ENCODE results near the gene MALL.
"Not testable (repeated sequence)": the region's sequence is repeated elsewhere in the genome, so short reads cannot be mapped to it uniquely, and the experiment has no call there.

Gene MALL

GRCh38 chr2:110120171-110121051, 4.8 kb upstream of the MALL start:
- DNase-seq = no peak

GRCh38 chr2:110116033-110116710, 550 bp upstream of the MALL start:
- DNase-seq = no peak

GRCh38 chr2:110114831-110115255, 779 bp downstream of the MALL start:
- DNase-seq = no peak

DNA sequence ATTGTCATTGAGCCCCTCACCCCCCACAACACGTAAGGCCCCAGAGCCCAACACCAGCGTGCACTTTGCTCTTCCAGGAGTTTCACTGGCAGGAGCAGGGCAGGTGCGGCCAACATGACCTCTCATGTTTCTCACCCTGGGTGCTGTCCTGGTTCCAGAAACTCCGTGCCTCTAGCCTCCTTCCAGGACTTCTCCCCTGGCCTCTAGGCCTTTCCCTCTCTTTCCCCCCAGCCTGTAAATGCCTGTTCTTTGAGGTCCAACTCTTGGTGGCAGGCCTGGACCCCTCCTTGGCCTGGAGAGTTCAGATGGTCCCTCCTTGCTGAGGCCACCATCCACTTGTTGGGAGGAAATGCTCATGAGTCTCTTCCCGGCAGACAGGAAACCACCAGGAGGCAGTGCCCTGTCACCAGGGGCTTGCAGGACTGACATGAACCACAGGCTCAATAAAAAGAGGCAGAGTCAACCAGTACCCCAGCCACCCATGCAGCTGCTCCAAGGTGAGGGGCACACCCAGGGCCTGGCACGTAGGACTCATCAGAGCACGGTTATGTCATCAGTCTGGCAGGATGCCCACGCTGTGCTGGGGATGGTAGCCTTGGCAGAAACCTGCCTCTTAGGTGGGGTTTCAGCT, 1.5 kb downstream of the MALL start:
- DNase-seq = no peak

GRCh38 chr2:110108291-110108690, 7.3 kb downstream of the MALL start:
- not testable (repeated sequence) for DNase-seq

- DNase-seq = no peak
Observed at GRCh38 chr2:110107092-110108079, 8.2 kb downstream of the MALL start.

DNA sequence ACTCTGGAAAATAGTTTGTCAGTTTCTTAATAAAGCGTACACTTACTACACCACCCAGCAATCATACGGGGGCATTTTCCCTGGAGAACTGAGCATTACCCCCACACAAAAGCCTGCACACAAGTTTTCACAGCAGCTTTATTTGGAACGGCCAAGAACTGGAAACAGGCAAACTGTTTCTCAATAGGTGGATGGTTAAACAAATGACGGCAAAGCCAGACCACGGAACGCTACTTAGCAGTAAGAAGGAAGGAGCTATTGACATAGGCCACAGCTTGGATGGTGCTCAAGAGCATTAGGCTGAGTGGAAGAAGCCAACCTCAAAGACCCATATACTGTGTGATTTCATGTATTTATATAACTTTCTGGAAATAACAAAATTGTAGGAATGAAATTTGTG, 9.0 kb downstream of the MALL start:
- DNase-seq = no peak

DNA sequence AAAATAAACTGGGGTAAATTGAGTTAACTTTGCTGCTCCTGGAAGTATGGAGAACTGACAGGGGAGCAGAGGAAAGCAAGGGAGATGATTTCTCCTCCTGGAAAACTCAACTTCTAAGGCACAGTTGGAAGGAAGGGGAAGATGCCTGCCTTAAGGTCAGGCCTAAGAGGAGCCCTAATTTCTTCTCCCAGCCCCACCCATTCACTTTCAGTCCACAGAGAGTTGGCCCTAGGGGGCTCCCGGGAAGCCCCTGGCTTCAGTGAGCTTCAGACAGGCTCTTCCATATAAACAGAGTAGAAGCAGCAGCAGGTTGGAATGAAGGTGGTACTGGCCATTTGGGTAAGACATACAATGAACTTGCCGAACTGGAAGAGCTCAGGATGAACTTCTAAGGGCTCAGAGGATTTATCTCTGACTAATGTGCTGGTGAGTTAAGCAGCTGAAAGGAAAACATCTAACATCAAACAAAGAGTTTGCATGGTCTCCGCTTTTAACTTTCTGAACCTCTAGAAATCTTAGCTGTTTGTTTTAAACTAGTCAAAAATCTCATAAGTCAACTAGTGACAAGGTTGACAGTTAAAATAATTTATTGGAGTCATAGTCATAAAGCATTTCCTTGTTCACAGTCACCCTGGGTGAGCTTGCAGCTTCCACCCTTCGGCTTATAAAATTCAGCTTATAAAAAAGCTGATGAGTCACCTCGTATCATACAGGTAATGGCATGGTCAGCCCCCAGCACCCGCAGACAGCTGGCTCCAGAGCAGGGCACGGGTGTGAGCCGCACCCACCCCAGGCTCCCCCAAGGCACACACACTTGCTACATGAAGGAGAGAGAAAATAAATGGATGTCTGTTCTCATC, 9.8 kb downstream of the MALL start:
- DNase-seq = no peak

- DNase-seq = no peak
Observed at GRCh38 chr2:110105183-110105582, 10.4 kb downstream of the MALL start.

GRCh38 chr2:110104025-110104771, 11.4 kb downstream of the MALL start:
- no peak for DNase-seq

DNA sequence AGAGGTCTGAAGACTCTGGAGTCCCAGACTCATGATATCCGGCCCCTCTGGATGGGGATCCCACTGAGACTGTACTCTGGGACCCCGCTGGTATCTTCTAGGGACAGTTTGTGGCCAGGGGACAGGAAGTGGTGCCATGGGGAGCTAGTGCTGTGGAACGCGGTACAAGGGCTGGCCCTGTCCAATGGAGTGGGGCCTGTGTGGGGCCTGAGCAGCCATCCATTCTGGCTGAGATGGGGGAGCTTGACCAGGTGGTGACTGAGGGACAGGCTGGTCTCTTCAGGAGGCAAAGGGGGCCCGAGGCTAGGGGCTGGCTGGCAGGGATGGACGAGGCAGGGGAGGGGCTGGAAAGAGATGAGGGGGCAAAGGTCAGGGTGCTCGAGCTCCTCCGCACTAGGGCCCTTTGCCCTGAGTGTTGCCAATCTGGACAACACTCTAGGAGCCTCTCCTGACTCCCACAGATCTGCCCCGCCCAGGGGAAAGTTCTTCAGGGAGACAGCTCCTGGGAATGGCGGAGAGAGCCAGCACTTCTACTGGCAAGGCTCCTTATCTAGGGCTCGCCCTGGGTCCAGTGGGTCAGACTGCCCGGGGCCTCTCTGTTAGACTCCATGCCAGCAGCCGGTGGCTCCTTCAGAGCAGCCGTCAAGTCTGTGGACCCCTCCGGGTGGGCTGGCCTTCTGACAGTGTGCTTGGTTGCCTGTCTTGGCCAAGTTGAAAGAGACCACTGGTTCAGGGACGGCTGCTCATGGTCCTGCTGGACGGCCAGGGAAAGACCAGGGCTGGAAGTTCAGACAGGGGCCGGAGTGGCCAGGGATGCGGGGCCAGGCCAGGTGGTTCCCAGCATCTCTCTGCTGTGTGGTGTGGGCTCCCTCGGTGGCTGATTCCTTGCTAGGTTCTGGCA, 12.3 kb downstream of the MALL start:
- DNase-seq = no peak

- no peak for DNase-seq
Observed at GRCh38 chr2:110101901-110102803, 13.5 kb downstream of the MALL start.

- peak in 1 of 2 experiments; percentile 21 for DNase-seq
Observed at GRCh38 chr2:110101280-110101844, 14.3 kb downstream of the MALL start.

DNA sequence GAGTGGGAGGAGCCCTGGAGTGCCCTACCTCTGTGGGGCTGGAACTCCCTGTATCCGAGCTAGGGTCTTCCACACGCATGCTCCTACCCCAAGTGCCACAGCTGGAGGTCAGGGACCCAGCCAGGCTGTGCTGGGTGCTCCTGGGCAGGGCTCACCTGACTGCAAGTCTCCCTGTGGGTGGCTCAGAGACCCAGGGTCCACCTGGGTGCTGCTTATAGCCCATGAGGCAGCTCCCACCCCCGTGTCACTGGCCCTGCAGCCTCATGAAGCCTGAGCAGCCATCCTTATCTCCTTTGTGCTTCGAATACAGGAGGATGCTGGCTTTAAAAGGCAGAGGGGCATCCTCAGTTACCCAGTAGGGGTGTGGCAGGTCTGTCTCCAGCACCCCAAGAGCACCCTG, 14.7 kb downstream of the MALL start:
- not testable (repeated sequence) for DNase-seq

DNA sequence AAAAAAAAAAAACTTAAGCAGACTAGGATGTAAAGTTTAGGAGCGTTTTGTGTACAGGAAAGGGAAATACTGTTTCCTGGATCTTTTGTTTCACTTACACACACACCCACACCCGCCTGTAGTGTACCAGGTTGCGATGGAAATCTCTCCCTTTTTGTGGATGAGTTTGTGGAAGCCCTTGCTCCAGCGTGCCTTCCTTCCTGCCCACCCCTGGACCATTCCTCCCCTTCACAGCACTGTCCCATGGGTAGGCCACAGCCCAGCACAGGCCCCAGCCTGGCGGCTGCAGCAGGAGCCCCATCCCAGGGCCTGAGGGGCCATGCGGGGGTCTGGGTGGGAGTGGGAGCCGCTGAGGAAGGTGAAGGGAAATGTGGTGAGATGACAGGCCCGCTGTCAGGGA, 15.1 kb downstream of the MALL start:
- DNase-seq = no peak

DNA sequence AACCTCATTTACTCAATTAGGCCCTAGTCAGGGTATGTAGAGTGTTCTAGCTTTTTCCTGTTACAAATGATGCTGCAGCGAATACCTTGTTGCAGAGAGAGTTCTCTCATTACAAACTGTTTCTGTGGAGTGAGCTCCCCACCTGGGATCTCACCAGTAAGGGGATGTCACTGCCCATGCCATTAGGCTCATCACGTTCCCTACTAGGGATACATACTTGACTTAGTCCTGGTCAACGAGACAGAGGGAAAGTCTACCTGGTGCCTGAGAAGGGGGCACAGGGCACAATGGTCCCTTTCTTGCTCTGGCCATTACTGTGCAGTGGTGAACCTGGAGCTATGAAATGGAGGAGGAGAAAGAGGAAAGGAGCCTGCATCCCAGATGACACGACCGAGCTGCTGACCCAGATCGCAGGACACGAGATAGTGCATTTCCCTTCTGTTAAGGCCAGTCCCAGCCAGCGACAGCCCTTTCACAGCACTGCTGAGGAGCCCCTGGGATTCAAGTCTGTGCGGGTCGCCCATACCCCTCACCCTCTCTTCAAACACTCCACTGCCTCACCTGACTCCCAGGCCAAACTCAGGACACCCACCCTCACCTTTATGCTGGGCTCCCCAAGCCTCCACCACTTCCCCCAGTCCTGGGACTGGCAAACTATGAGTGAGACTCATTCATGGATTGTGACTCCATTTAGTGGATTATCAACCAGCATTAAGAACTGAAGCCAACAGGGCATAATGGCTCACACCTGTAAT, 16.0 kb downstream of the MALL start:
- DNase-seq = no peak

DNA sequence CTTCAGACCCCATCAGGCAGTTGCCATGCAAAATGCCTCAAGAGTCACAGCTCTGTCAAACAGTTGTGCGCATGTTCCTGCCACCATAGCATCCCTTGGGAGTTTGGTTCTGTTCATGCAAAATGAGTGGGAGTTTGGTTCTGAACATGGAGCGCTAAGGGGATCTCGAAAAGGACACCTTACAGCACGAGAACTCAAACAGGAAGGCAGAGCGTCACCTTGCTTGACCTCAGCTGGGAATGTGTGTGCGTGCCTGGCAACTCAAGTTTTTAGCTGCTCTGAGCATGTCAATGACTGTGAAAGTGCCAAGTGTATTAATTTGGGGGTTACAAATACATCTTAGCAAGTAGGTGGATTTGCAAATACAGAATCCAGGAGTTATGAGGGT, 16.6 kb downstream of the MALL start:
- no peak for DNase-seq

All from activated CD4-positive, alpha-beta T cell treated with anti-CD3 and anti-CD28 coated beads, Interleukin-2, amount 50 U/mL, for 48 hours (primary cell).